H1 (cell line): ENCODE results near the gene GMCL2. TPM values are rescaled to one million over a fixed set of nuclear protein-coding genes. Genes with fewer than 3 reads are reported as not detected.
A peak's percentile ranks its signal among the peaks of the same experiment; 100 is the strongest.

Source experiments
- CTCF ChIA-PET: fragments of 300-600 bp; sonication (Branson Sonifier 250); formaldehyde crosslinking; loops from one replicate; lab custom pipeline; 2021; ENCODE audit not compliant: partially characterized antibody; lab: Charles Lee
- POLR2A ChIA-PET: fragments of 300-600 bp; sonication (Branson Sonifier 250); formaldehyde crosslinking; loops from one replicate; lab custom pipeline; 2021; ENCODE audit warnings: inconsistent platforms; ENCODE audit not compliant: partially characterized antibody; lab: Charles Lee
- DNase-seq, 2 experiments: peaks; one replicate each; pipeline versions ENCODE4 v3.0.0 to v3.0.0-alpha.2; 2010 to 2022; ENCODE audit warnings: low spot score in 2 of 2, low read depth in 1 of 2, mixed read lengths in 1 of 2
- FAIRE-seq: peaks from 2 replicates; lab custom pipeline; 2011; peaks lifted over from hg19 to GRCh38; lab: Jason Lieb, UNC
- H2AFZ ChIP-seq: 2 replicates; pipeline ENCODE4 v1.8.1; 2012; ENCODE audit warnings: low read length, inconsistent platforms
- H2AK5ac ChIP-seq: 2 replicates; pipeline ENCODE4 v1.6.1; 2013; ENCODE audit warnings: low read depth, low read length
- H2BK120ac ChIP-seq: replicated peaks from 2 replicates; pipeline ENCODE3; 2013; ENCODE audit warnings: low read depth, low read length, inconsistent platforms
- H2BK12ac ChIP-seq: 2 replicates; pipeline ENCODE4 v1.6.1; 2013; ENCODE audit warnings: low read depth, low read length
- H2BK15ac ChIP-seq: 2 replicates; pipeline ENCODE4 v1.6.1; 2013; ENCODE audit warnings: low read length
- H2BK20ac ChIP-seq: 2 replicates; pipeline ENCODE4 v1.6.1; 2013; ENCODE audit warnings: low read length
- H2BK5ac ChIP-seq: 2 replicates; pipeline ENCODE4 v1.6.1; 2013; ENCODE audit warnings: low read depth, low read length
- H3K14ac ChIP-seq: 2 replicates; pipeline ENCODE4 v1.6.1; 2013; ENCODE audit warnings: inconsistent platforms; ENCODE audit not compliant: insufficient read length
- H3K18ac ChIP-seq: 2 replicates; pipeline ENCODE4 v1.6.1; 2013; ENCODE audit warnings: low read length; ENCODE audit errors: extremely low read depth
- H3K23ac ChIP-seq: 2 replicates; pipeline ENCODE4 v1.6.1; 2013; ENCODE audit warnings: inconsistent platforms; ENCODE audit not compliant: insufficient read length
- H3K23me2 ChIP-seq: 2 replicates; pipeline ENCODE4 v1.6.1; 2013; ENCODE audit warnings: low read depth, low read length
- H3K27ac ChIP-seq: 2 replicates; pipeline ENCODE4 v1.6.1; 2011; ENCODE audit warnings: low read depth, low read length, inconsistent platforms
- H3K27me3 ChIP-seq, 4 experiments: replicated peaks in 1 of 4; 1 replicate in 1 of 4; 2 replicates in 3 of 4; pipeline versions ENCODE4 v1.6.1 to v1.8.1; 2011 to 2013; ENCODE audit warnings: low read length in 3 of 4, mild to moderate bottlenecking in 3 of 4, inconsistent platforms in 2 of 4, mixed read lengths in 2 of 4, moderate library complexity in 1 of 4; ENCODE audit not compliant: control insufficient read depth in 3 of 4, insufficient read depth in 3 of 4; ENCODE audit errors: extremely low read depth in 1 of 4
- H3K36me3 ChIP-seq, 4 experiments: 2 replicates each; pipeline versions ENCODE4 v1.6.1 to v1.8.1; 2011 to 2013; ENCODE audit warnings: mild to moderate bottlenecking in 4 of 4, low read length in 3 of 4, moderate library complexity in 2 of 4, control low read depth in 1 of 4, inconsistent platforms in 1 of 4; ENCODE audit not compliant: insufficient read depth in 4 of 4, control insufficient read depth in 2 of 4
- H3K4ac ChIP-seq: replicated peaks from 2 replicates; pipeline ENCODE3; 2013; ENCODE audit warnings: low read length, low read depth, mixed read lengths, inconsistent platforms; ENCODE audit not compliant: insufficient read length
- H3K4me1 ChIP-seq, 4 experiments: replicated peaks in 1 of 4; 1 replicate in 1 of 4; 2 replicates in 3 of 4; pipeline versions ENCODE4 v1.6.1 to v1.8.1; 2011 to 2013; ENCODE audit warnings: low read length in 3 of 4, inconsistent platforms in 2 of 4, mixed read lengths in 1 of 4; ENCODE audit not compliant: insufficient read depth in 4 of 4, control insufficient read depth in 3 of 4
- H3K4me2 ChIP-seq, 2 experiments: 2 replicates each; pipeline versions ENCODE4 v1.6.1 to v1.8.1; 2011 to 2013; ENCODE audit warnings: low read depth in 2 of 2, low read length in 2 of 2, control low read depth in 1 of 2, inconsistent platforms in 1 of 2, mild to moderate bottlenecking in 1 of 2; ENCODE audit not compliant: insufficient read depth in 1 of 2
- H3K4me3 ChIP-seq, 4 experiments: fragments of 200-600, 300-600 bp in 1 of 4; sonication (generic), shearing (Covaris generic), sonication (Bioruptor Twin) in 1 of 4; 2 replicates each; pipeline versions ENCODE4 v1.5.1 to v1.8.1; 2011 to 2016; ENCODE audit warnings: low read length in 4 of 4, low read depth in 3 of 4, control low read depth in 2 of 4, inconsistent platforms in 2 of 4, mild to moderate bottlenecking in 2 of 4, mixed read lengths in 1 of 4, moderate library complexity in 1 of 4; ENCODE audit not compliant: insufficient read depth in 2 of 4; ENCODE audit errors: extremely low read depth in 1 of 4
- H3K56ac ChIP-seq: replicated peaks from 2 replicates; pipeline ENCODE3; 2013; ENCODE audit warnings: low read depth, mild to moderate bottlenecking, mixed read lengths, low read length, inconsistent platforms; ENCODE audit not compliant: insufficient read length
- H3K79me1 ChIP-seq: 2 replicates; pipeline ENCODE4 v1.6.1; 2013; ENCODE audit warnings: low read depth, low read length, control low read depth
- H3K79me2 ChIP-seq, 2 experiments: 2 replicates each; pipeline versions ENCODE4 v1.6.1 to v1.8.1; 2012 to 2013; ENCODE audit warnings: low read length in 2 of 2, mild to moderate bottlenecking in 2 of 2, inconsistent platforms in 1 of 2; ENCODE audit not compliant: insufficient read depth in 2 of 2, control insufficient read depth in 1 of 2
- H3K9ac ChIP-seq, 4 experiments: replicated peaks in 1 of 4; 1 replicate in 1 of 4; 2 replicates in 3 of 4; pipeline versions ENCODE4 v1.6.1 to v1.8.1; 2011 to 2013; ENCODE audit warnings: low read depth in 3 of 4, low read length in 3 of 4, control low read depth in 2 of 4, mild to moderate bottlenecking in 2 of 4, moderate library complexity in 2 of 4, inconsistent platforms in 1 of 4; ENCODE audit errors: extremely low read depth in 1 of 4
- H3K9me3 ChIP-seq, 2 experiments: 2 replicates each; pipeline versions ENCODE4 v1.6.1 to v1.8.1; 2012 to 2013; ENCODE audit warnings: mild to moderate bottlenecking in 2 of 2, moderate library complexity in 2 of 2, control low read depth in 1 of 2, inconsistent platforms in 1 of 2, low read depth in 1 of 2, low read length in 1 of 2, mixed read lengths in 1 of 2; ENCODE audit not compliant: insufficient read depth in 2 of 2
- H4K20me1 ChIP-seq, 2 experiments: replicated peaks in 1 of 2; 2 replicates each; pipeline versions ENCODE3 to v1.8.1; 2011 to 2013; ENCODE audit warnings: inconsistent platforms in 2 of 2, low read length in 2 of 2, mild to moderate bottlenecking in 1 of 2; ENCODE audit not compliant: insufficient read depth in 2 of 2, control insufficient read depth in 1 of 2
- H4K5ac ChIP-seq: 2 replicates; pipeline ENCODE4 v1.6.1; 2013; ENCODE audit warnings: low read length, low read depth, mixed read lengths, inconsistent platforms; ENCODE audit not compliant: insufficient read length
- H4K8ac ChIP-seq: 2 replicates; pipeline ENCODE4 v1.8.0; 2013; ENCODE audit warnings: mild to moderate bottlenecking, moderate library complexity, low read length, inconsistent platforms; ENCODE audit not compliant: insufficient read depth; ENCODE audit errors: extremely low read depth
- H4K91ac ChIP-seq: replicated peaks from 2 replicates; pipeline ENCODE3; 2013; ENCODE audit warnings: low read length, mixed read lengths, inconsistent platforms; ENCODE audit not compliant: insufficient read length
- CTBP2 ChIP-seq: IDR thresholded peaks from 2 replicates; pipeline ENCODE4 v1.7.0; 2011; ENCODE audit warnings: borderline replicate concordance, mild to moderate bottlenecking, moderate library complexity, mixed read lengths, low read length; ENCODE audit not compliant: insufficient read depth, insufficient read length
- E2F6 ChIP-seq: IDR thresholded peaks from 2 replicates; pipeline ENCODE4 v1.6.1; 2012; ENCODE audit warnings: inconsistent platforms
- EP300 ChIP-seq, 2 experiments: IDR thresholded peaks; 1 replicate in 1 of 2; 2 replicates in 1 of 2; pipeline ENCODE4 v1.6.1; 2011 to 2012; ENCODE audit warnings: low read depth in 2 of 2, low read length in 2 of 2, mild to moderate bottlenecking in 2 of 2, borderline replicate concordance in 1 of 2, inconsistent platforms in 1 of 2, moderate library complexity in 1 of 2
- GABPA ChIP-seq: IDR thresholded peaks from 2 replicates; pipeline ENCODE4 v1.6.1; 2011; ENCODE audit warnings: mild to moderate bottlenecking, low read length, moderate library complexity, borderline replicate concordance; ENCODE audit not compliant: insufficient read depth
- POLR2A ChIP-seq, 2 experiments: IDR thresholded peaks; 1 replicate in 1 of 2; 2 replicates in 1 of 2; pipeline ENCODE4 v1.6.1; 2011; ENCODE audit warnings: low read depth in 2 of 2, low read length in 2 of 2, mild to moderate bottlenecking in 2 of 2; ENCODE audit errors: control extremely low read depth in 1 of 2
- POLR2AphosphoS5 ChIP-seq: IDR thresholded peaks from 2 replicates; pipeline ENCODE4 v1.6.1; 2011; ENCODE audit warnings: low read depth, low read length
- RFX5 ChIP-seq: IDR thresholded peaks from 2 replicates; pipeline ENCODE4 v1.6.1; 2011; ENCODE audit warnings: low read depth, low read length, improper control_type of control experiment, borderline replicate concordance
- TCF12 ChIP-seq: IDR thresholded peaks from 2 replicates; pipeline ENCODE4 v1.6.1; 2011; ENCODE audit warnings: low read depth, mild to moderate bottlenecking, low read length
- TEAD4 ChIP-seq: IDR thresholded peaks from 2 replicates; pipeline ENCODE4 v1.6.1; 2012; ENCODE audit warnings: low read depth, low read length, inconsistent platforms, mixed read lengths
- YY1 ChIP-seq: IDR thresholded peaks from 2 replicates; pipeline ENCODE4 v1.6.1; 2011; ENCODE audit warnings: low read depth, mild to moderate bottlenecking, low read length
- WGBS, 2 experiments: shearing (Covaris generic) in 1 of 2; methylation state at CpG; one replicate each; pipeline versions ENCODE4 v1.1.6 to v1.1.7; 2013 to 2015; ENCODE audit warnings: low lambda C conversion rate in 2 of 2, mixed read lengths in 2 of 2, inconsistent platforms in 1 of 2, low coverage in 1 of 2, missing lambda C conversion rate in 1 of 2; ENCODE audit not compliant: insufficient replicate concordance in 2 of 2, insufficient coverage in 1 of 2, insufficient read length in 1 of 2; ENCODE audit errors: extremely low coverage in 1 of 2, missing lambda C conversion rate in 1 of 2; 5-methylcytosine and 5-hydroxymethylcytosine counted together
- polyA plus RNA-seq, 7 experiments: library from polyadenylated mRNA; depleted of rRNA in 3 of 7; stranded (reverse) in 5 of 7; unstranded in 2 of 7; fragments of >200 nt in 5 of 7; fragments of 200-250 nt in 2 of 7; gene quantifications; 1 replicate in 5 of 7; 2 replicates in 1 of 7; 4 replicates in 1 of 7; pipeline versions ENCODE4 v1.2.1 to v1.2.3, GENCODE V29; 2011 to 2013; ENCODE audit warnings: missing spikeins in 2 of 7, mixed read lengths in 2 of 7
- total RNA-seq: library from RNA; stranded (reverse); fragmentation: NEBNext Ultra II Directional; extraction: Animal tissue kit (Norgen Biotek cat#: 25700); gene quantifications from 2 replicates; pipeline ENCODE4 v1.2.1, GENCODE V29; 2021
- TF ChIP-seq, protein P1 (sequence below): IDR thresholded peaks from 2 replicates; pipeline ENCODE4 v1.6.1; 2011; ENCODE audit warnings: low read depth, mild to moderate bottlenecking, low read length; ENCODE audit not compliant: insufficient read depth

Gene GMCL2
- total and polyA plus RNA-seq, 2 of the 8 experiments (the other 6 are each of a cell fraction or from before 2014, with no cell fraction given): 0.13 TPM; not detected in 1

GRCh38 chr5:178207917-178208280 lies 20.7 kb upstream of the GMCL2 start:
- H2BK120ac ChIP-seq: no peak overlapping the region
- H3K23ac ChIP-seq: no peak overlapping the region
- peaks cover 4% of the 10 kb centered on the region for H3K23me2 ChIP-seq
- no peak overlapping the region for H3K4ac ChIP-seq
- H3K4me3 ChIP-seq: no peak overlapping the region; a peak in 2 of 8 replicates
- 89% methylated on average over 1 of the region's 1 CpG; no CpG with 5 or more reads in 1 of the 2 experiments for WGBS, 2 experiments
- no peak overlapping the region; the same call in 1 of the 2 replicates for H4K8ac ChIP-seq
- H4K20me1 ChIP-seq: peaks cover 55 to 57% of the 10 kb centered on the region in 2 experiments
- H3K9me3 ChIP-seq: no peaks in the 10 kb centered on the region
- peaks cover 20% of the 10 kb centered on the region for H3K79me1 ChIP-seq
- FAIRE-seq (no peak), DNase-seq (no peak)
- H2AK5ac ChIP-seq: no peak overlapping the region
- H3K18ac ChIP-seq: no peak overlapping the region
- H2BK5ac ChIP-seq: no peak overlapping the region
- no peak overlapping the region; a peak in 2 of 7 replicates for H3K9ac ChIP-seq
- H2AFZ ChIP-seq: no peak overlapping the region
- no peak overlapping the region for H4K91ac ChIP-seq
- H3K36me3 ChIP-seq: peaks cover 57 to 75% (median 72%) of the 10 kb centered on the region in 4 experiments
- TF ChIP-seq TEAD4: no peak
- TF ChIP-seq POLR2A (IDR thresholded peaks at IDR 0.05; ENCODE audit: control extremely low read depth in 1 of 2, low read depth in 2 of 2, low read length in 2 of 2): peak in 1 of 2 experiments; percentile 2; a peak in 1 of 3 replicates
- no peak for TF ChIP-seq YY1
- no peak for TF ChIP-seq RFX5
- no peak for TF ChIP-seq TCF12
- TF ChIP-seq POLR2AphosphoS5: peak; percentile 86; the same call in 1 of the 2 replicates
- TF ChIP-seq, protein P1, sequence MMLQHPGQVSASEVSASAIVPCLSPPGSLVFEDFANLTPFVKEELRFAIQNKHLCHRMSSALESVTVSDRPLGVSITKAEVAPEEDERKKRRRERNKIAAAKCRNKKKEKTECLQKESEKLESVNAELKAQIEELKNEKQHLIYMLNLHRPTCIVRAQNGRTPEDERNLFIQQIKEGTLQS: no peak
- no peak for TF ChIP-seq EP300 (IDR thresholded peaks at IDR 0.05; ENCODE audit: borderline replicate concordance in 1 of 2, low read depth in 2 of 2, low read length in 2 of 2)
- TF ChIP-seq GABPA: no peak
- TF ChIP-seq E2F6: no peak
- TF ChIP-seq CTBP2: no peak
- no peak overlapping the region for H3K27ac ChIP-seq
- H3K4me1 ChIP-seq: peaks cover 0 to 10% (median 4%) of the 10 kb centered on the region in 4 experiments; a peak in 6 of 7 replicates
- no peaks in the 10 kb centered on the region for H3K27me3 ChIP-seq
- H3K79me2 ChIP-seq: peaks cover 27 to 49% of the 10 kb centered on the region in 2 experiments
- H3K56ac ChIP-seq: no peak overlapping the region
- no peak overlapping the region for H3K14ac ChIP-seq
- ChIA-PET POLR2A (interaction anchor here (0.6 to 31.3 kb wide), 8 partner anchors 8 to 1570 kb away, joined by 3 to 985 read pairs (median 4); partner anchors contain the start of genes GMCL2 and PHYKPL), CTCF (interaction anchor here (1.5 to 3.3 kb wide), 3 partner anchors 11 to 131 kb away, joined by 3 to 20 read pairs (median 6); no protein-coding TSS in a partner anchor)
- no peak overlapping the region; a peak in 1 of 4 replicates for H3K4me2 ChIP-seq
- H2BK15ac ChIP-seq: no peak overlapping the region
- no peak overlapping the region for H4K5ac ChIP-seq
- no peak overlapping the region for H2BK20ac ChIP-seq
- no peak overlapping the region for H2BK12ac ChIP-seq
